Mesothelial cell of epicardium (in vitro differentiated cells): ENCODE results near the gene GBE1. TPM values are rescaled to one million over a fixed set of nuclear protein-coding genes. Genes with fewer than 3 reads are reported as not detected.
"Not testable (repeated sequence)": the region's sequence is repeated elsewhere in the genome, so short reads cannot be mapped to it uniquely, and the experiment has no call there.

ENCODE experiments used
- DNase-seq, 2 experiments: peaks; one replicate each; pipeline ENCODE4 v3.0.0; 2021; ENCODE audit warnings: low spot score in 2 of 2; ENCODE audit not compliant: unreplicated experiment in 2 of 2
- H3K27ac Mint-ChIP-seq: 2 replicates; pipeline ENCODE4 v1.8.0; 2021; ENCODE audit warnings: mixed read lengths
- H3K27me3 Mint-ChIP-seq: 2 replicates; pipeline ENCODE4 v1.8.0; 2021; ENCODE audit warnings: low read depth, mixed read lengths
- H3K36me3 Mint-ChIP-seq: 2 replicates; pipeline ENCODE4 v1.8.0; 2021; ENCODE audit warnings: mixed read lengths
- H3K4me1 Mint-ChIP-seq: 2 replicates; pipeline ENCODE4 v1.8.0; 2021; ENCODE audit warnings: mixed read lengths
- H3K4me3 Mint-ChIP-seq: 2 replicates; pipeline ENCODE4 v1.8.0; 2021; ENCODE audit warnings: mild to moderate bottlenecking, moderate library complexity, mixed read lengths
- H3K9me3 Mint-ChIP-seq: 2 replicates; pipeline ENCODE4 v1.8.0; 2021; ENCODE audit warnings: mixed read lengths
- CTCF ChIP-seq: fragments of 200-600 bp; sonication (generic); IDR thresholded peaks from one replicate; pipeline ENCODE4 v1.5.0; 2021; ENCODE audit warnings: antibody characterized with exemption; ENCODE audit not compliant: unreplicated experiment
- total RNA-seq: library from RNA; stranded (reverse); gene quantifications from 3 replicates; pipeline ENCODE4 v1.2.1, GENCODE V29; 2021

GBE1 gene
- total RNA-seq, 1 donor from 2014 or later, result 10.8 TPM

- Mint-ChIP-seq H3K36me3 (no peaks in the 10 kb centered on the region), H3K9me3 (no peaks in the 10 kb centered on the region), H3K4me3 (no peak overlapping the region), H3K4me1 (no peaks in the 10 kb centered on the region), H3K27me3 (peaks cover 3% of the 10 kb centered on the region), H3K27ac (no peak overlapping the region)
- TF ChIP-seq CTCF, result no peak
- DNase-seq, result no peak
Measured at GRCh38 chr3:81770710-81771109, 9.3 kb upstream of the GBE1 start.

- Mint-ChIP-seq H3K27me3 (peaks cover 3% of the 10 kb centered on the region), H3K36me3 (no peaks in the 10 kb centered on the region), H3K4me3 (no peak overlapping the region), H3K9me3 (no peaks in the 10 kb centered on the region), H3K4me1 (no peaks in the 10 kb centered on the region), H3K27ac (no peak overlapping the region)
- DNase-seq, result no peak
- TF ChIP-seq CTCF, result no peak
Measured at GRCh38 chr3:81769299-81769698, 7.9 kb upstream of the GBE1 start.

GRCh38 chr3:81767250-81767859 lies 5.9 kb upstream of the GBE1 start:
- DNase-seq, H3K4me1 Mint-ChIP-seq, H3K27ac Mint-ChIP-seq, H3K27me3 Mint-ChIP-seq, H3K36me3 Mint-ChIP-seq, H3K4me3 Mint-ChIP-seq, H3K9me3 Mint-ChIP-seq: not testable (repeated sequence)

GRCh38 chr3:81765400-81765799 lies 4.0 kb upstream of the GBE1 start:
- no peak for TF ChIP-seq CTCF
- no peak overlapping the region for H3K27ac Mint-ChIP-seq
- DNase-seq, result no peak
- H3K36me3 Mint-ChIP-seq, result no peaks in the 10 kb centered on the region
- H3K4me3 Mint-ChIP-seq, result no peak overlapping the region
- no peaks in the 10 kb centered on the region for H3K9me3 Mint-ChIP-seq
- H3K27me3 Mint-ChIP-seq, result no peaks in the 10 kb centered on the region
- peaks cover 19% of the 10 kb centered on the region for H3K4me1 Mint-ChIP-seq

- no peaks in the 10 kb centered on the region for H3K9me3 Mint-ChIP-seq
- no peak for DNase-seq
- H3K36me3 Mint-ChIP-seq, result no peaks in the 10 kb centered on the region
- H3K4me3 Mint-ChIP-seq, result no peak overlapping the region
- H3K27ac Mint-ChIP-seq, result no peak overlapping the region
- TF ChIP-seq CTCF, result no peak
- H3K27me3 Mint-ChIP-seq, result no peaks in the 10 kb centered on the region
- H3K4me1 Mint-ChIP-seq, result peaks cover 26% of the 10 kb centered on the region
Measured at GRCh38 chr3:81764665-81765064, 3.2 kb upstream of the GBE1 start.

- H3K4me3 Mint-ChIP-seq, result no peak overlapping the region
- DNase-seq, result no peak
- H3K27ac Mint-ChIP-seq, result no peak overlapping the region
- no peak for TF ChIP-seq CTCF
- H3K27me3 Mint-ChIP-seq, result no peaks in the 10 kb centered on the region
- peaks cover 31% of the 10 kb centered on the region for H3K4me1 Mint-ChIP-seq
- peaks cover under 1% of the 10 kb centered on the region for H3K36me3 Mint-ChIP-seq
- peaks cover 3% of the 10 kb centered on the region for H3K9me3 Mint-ChIP-seq
Measured at GRCh38 chr3:81764002-81764401, 2.6 kb upstream of the GBE1 start.
